GM18498 (cell line): ENCODE results near the gene CADM2.
"Not testable (repeated sequence)": the region's sequence is repeated elsewhere in the genome, so short reads cannot be mapped to it uniquely, and the experiment has no call there.

ENCODE experiments used
- ATAC-seq: cut with Tn5 transposase; IDR thresholded peaks from one replicate; pipeline ENCODE4 v1.9.1; 2021; ENCODE audit warnings: mild to moderate bottlenecking, moderate library complexity; ENCODE audit not compliant: unreplicated experiment

The CADM2 gene

DNA sequence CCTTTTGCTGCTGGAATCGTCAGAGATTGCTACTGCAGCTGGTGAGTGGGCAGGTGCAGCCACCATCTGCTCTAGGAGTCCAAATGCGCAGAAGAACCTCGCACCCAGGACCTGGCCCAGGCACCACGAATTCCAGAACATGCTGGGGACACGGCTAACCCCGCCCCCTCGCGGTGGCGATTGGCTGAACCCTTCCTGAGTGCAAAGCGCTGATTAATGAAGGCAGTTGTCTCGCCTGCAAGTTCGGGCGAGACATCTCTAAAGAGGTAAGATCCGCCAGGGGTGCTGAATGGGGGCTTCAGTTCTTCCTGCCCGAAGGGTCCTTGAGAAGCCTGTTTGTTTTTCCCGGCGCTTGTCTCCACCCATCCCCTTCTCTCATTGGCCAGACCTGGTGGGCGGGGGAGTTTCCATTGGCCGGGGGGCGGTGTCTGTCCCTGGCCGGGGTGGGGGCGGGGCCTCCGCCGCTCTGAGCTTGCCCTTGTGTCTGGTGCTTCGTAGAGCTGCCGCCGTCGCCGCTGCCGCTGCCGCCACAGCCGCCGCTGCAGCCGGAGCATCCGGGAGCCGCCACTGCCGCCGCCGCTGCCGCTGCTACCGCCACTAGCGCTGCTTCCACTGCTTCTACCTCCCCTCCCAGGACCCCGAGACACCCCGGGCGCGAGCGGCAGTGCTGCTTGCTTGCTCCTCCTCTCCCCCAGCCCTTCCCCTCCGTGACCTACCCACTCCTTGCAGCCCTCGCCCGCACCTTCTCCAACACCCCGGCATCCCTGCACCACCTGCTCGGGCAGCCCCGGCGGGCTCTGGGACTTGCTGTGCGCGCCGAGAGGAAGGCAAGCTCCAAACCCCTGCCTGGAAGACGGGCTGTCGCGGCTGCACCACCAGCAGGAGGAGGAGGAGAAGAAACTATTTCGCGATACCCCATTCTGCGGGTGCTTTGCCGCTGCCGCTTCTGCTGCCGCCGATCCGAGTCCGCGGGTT, at the start of gene CADM2:
Gene CADM2 (plus strand): TSS at position 495 of the 975 bp plus-strand sequence.
- ATAC-seq: peak; percentile 98

DNA sequence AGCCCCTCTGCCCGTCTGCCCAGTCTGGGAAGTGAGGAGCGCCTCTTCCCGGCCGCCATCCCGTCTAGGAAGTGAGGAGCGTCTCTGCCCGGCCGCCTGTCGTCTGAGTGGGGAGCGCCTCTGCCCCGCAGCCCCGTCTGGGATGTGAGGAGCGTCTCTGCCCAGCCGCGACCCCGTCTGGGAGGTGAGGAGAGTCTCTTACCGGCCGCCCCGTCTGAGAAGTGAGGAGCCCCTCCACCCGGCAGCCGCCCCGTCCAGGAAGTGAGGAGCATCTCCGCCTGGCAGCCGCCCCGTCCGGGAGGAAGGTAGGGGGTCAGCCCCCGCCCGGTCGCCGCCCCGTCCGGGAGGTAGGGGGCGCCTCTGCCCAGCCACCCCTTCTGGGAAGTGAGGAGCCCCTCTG, 40.2 kb upstream of the CADM2 start:
- not testable (repeated sequence) for ATAC-seq

DNA sequence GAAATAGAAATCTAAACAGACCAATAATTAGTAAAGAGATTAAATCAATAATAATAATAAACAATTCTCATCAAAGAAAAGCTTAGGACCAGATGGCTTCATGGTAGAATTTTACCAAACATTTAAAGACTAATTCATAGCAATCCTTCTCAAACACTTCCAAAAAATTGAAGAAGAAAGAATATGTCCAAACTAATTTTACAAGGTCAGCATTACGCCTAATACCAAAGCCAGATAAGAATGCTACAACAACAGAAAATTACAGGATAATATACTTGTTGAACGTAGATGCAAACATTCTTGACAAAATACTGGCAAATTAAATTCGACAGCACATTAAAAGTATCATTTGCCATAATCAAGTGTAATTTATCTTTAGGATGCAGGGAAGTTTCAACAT, 36.1 kb upstream of the CADM2 start:
- no peak for ATAC-seq

DNA sequence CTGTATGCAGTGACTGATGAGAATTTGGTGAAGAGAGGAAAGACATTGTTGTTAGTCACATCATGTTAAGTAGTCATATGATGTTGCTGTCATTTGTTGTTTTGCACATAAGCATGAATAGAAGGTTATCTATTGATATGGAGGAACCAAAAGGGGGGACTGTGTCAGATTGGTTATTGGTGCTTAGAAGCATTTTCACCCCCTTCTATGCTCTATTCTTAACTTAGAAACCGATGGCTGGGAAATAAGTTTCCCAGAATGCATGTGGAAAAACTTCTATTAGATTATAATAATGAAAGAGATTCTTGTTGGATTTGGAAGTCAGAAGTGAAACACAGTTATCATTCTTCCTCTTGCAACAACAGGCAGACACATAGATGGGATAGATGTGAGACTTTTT, 33.2 kb upstream of the CADM2 start:
- ATAC-seq: no peak

DNA sequence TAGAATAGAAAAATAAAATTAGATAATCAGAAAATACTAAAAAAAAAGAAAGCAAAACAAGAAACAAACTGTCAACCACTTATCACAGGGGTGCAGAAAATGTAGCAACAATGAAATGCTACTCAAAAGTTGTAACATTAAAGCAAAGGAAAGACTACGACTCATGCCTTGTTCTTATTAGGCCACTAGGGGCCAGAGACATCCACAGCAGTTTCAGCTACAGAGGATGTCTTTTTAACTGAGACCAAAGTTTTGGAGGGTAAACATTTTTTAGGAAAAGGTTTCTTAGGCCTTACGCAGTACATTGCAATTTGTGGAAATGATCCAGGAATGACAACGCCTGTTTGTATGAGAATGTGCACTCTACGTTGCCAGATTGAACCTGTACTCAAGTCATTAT, 15.4 kb upstream of the CADM2 start:
- ATAC-seq: no peak

DNA sequence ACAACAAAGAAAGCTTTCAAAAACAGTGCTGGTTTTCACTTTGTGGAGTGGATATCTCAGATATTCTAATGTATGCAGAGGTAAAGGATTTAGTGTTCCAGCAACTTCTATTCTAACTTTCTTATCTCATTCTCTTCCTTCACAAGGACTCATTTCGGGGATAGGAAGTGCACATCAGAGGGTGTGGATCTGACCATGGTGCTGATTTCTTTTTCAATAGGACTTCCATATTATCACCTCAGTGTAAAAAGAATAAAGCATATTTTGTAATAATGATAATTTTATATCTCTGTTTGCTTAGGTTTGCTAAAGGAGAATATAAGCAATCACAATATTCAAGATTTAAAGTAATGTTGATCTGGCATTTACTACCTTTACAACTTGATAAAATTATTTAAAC, 12.5 kb upstream of the CADM2 start:
- no peak for ATAC-seq

DNA sequence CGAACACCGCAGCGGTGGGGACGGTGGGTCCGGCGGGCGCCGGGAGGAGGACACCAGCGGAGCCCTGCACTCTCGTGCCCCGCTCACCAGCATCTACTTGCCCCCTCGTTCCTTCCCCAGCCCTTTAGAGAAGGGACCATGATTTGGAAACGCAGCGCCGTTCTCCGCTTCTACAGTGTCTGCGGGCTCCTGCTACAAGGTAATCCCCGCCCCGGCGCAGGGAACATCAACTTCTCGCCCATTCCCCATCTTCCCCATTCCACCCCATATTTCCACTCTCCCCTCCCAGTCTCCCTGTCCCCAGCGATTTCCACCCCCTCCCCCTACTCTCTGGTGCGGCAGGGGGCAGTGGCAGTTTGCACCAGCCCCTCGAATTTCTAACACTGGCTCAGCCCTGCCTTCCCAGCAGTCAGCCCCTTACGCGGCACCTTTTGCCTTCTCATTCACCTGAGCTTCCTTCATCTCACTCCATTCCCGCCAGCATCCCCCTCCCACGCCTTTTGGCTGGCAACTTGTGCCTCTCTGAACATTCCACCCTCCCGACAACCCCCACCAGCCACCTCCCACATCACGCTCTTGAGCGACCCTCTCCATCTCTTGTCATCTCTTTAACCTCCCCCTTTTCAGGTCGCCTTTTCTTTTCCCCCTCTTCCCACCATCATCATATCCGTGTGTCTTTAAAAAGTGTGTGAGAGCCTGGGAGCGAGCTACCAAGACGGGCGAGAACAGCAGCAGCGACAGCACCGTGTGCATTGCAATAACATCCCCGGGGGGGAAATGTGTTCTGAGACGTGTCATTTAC, 882 bp downstream of the CADM2 start:
- no peak for ATAC-seq

DNA sequence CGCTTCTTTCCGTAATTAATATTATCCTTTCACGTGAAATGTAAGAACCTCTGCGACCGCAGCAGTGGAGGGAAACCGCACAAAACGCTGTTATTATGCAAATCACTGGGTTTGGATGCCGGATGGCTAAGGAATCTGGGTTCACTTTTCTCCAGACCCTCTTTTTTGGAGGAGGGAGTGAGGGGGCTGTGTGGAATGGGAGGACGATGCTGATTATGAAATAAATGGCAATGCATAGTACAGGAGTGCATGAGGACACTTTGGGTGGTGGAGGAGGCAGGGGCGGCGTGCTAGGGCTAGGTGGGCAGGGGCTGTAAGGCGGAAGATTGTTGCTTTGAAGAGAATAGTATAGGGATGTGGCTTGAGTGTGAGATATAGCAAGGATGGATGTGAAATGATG, 1.8 kb downstream of the CADM2 start:
- no peak for ATAC-seq

DNA sequence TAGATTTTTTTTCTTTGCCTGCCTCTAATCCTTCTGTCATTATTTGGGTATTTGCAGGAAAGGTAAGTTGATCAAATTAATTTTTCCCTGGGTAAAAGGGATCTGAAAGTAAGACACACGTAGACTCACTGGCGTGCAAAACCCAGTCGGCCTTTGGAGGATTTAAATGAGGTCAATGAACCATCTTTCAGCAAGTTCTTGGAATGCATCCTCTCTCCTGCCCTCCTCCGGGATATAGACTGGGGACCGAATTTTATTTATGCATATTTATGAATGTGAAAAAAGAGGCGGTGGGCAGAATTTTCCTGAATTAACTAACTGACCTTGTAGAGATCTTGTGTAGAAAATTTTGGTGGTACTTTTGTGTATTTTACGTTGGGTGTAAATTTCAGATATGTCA, 2.2 kb downstream of the CADM2 start:
- ATAC-seq: no peak

DNA sequence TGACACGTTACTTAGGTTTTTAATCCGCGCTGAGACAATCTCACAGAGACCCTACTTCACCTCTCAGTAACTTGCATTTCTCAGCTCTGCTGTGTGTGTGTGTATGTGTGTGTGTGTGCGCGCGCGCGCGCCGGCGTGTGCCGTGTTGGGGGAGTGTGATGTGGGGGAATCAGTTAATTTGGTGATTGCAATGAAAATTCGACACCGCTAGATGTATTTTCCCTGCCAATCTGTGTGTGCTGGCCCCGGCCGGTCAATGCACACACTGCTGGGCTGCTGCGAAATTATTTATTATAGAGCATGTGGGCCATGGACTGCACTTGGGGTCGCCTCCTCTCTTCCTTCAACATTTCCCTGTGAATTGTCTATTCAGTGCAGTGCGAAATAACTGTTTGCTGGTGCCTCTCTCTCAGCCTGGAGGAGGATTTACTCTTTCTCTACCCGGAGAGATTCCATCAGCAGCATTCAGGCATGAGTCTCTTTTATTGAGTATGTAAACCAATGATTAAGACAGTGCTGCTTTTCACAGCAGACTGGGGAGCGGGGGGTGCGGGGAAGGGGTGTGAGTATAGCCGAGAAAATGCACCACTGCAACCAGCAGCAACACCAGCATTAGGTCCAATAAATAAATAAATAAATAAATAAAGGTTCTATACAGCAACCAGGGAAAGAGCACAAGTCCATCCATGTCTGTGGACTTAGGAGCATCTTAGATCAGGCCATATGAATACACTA, 2.9 kb downstream of the CADM2 start:
- ATAC-seq: no peak

DNA sequence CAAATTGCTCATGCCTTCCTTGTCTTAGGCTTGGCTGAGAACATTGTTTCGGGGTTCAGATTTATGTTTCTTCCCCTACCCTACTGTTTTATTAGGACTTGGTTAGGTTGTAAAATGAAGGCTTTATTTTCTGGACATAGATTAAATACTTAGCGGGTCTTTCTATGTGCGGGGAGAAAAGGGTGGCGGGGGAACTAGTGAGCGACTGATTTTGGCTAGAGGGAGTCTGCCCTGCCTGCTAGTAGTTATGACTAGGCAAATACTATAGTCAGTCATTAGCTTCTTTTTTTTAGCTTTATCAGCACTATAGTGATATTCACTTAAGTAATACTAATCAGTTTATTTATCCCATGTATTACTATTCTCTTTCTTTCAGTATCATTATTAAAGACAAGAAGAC, 3.6 kb downstream of the CADM2 start:
- ATAC-seq: no peak

DNA sequence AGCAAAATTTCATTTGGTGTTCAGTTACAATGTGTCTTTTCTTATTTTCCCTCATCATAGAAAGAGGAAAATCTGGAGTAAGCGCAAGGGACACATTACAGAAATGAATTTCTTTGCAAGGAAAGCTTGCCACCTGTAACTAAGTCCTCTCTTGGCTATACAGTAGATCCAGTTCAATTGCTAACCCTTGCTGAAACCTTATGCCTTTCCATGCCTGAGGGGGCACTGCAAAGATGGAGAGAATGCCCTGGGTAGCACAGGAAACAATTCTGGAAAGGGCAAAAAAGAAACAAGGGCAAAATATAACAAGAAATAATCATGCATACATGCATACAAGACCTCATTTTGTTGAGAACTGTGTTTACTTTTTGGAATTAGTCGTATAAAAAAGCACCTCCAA, 4.3 kb downstream of the CADM2 start:
- no peak for ATAC-seq

DNA sequence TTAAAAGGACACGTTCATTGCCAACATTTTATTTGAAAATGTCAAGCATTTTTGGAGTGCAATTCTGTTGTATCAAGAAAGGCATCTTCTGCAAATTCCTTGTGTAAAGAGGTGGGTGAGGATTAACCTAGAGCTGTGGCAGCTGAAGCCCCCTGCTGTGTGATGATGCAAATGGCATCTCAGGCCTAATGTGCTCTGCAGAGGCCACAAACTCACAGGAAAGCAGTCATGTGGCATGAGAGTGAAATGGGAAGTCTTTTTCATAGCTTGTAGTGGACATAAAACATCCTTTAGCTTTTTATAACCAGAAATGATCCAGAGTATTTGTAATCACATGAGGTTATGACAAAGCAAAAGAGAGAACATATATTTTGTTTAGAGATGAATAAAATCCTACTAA, 6.4 kb downstream of the CADM2 start:
- no peak for ATAC-seq

DNA sequence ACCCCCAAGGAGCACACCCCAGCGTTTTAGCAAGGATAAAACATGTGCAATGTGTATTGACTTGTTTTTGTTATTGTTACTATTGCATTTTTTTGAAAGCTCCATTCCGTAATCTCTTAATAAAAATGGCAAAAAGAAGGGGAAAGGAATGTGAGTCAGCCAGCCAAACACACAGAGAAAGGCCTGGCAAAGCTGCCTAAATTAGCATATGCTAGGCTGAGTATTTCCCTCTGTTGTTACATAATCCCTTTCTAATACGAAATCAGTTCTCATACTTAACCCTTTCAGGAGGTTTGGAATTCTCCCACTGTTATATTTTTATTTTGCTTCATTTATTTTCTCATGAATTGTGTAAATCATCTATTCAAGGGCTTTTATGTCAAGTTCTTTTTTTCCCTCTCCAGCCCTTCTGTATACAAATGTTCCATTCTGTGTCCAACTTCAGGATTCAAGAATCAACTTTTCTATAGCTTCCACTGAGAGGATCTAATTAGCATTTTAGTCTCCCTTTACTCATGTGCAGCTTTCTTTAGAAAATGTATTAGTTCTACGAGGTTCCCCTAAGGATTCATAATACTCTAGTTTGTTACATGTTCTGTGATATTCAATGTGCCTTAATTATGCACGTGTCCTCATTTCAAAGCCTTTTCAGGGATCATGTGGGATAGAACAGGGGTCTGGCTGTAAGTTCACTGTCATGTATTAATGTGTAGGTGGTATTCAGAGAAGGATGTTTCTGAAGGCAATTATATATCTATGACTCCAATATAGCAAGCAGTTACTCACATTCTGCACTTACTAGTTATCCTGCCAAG, 9.2 kb downstream of the CADM2 start:
- no peak for ATAC-seq

DNA sequence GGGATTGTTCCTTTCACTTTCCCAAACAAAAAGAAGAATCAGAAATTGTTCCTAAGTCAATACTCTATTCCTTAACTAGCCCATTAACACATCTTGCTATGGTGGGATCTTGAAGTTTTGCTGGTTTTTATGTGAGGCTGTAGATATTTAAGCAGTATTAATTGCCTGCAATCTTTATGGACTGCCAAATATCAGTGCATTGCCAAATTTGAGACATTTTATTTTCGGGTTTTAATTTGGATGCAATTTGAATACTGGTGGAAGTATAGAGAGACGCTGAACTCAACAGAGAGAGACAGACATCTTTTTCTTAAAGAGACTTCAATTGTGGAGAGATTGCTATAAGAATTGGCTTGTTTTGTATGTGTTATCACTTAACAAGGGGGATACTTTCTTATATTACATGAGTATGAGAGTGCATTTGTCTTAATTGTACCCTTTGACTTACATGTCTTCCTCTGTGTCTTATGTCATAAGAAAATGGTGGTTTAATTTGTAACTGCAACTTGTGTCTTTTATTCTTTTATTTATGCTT, 10.0 kb downstream of the CADM2 start:
- ATAC-seq: no peak

DNA sequence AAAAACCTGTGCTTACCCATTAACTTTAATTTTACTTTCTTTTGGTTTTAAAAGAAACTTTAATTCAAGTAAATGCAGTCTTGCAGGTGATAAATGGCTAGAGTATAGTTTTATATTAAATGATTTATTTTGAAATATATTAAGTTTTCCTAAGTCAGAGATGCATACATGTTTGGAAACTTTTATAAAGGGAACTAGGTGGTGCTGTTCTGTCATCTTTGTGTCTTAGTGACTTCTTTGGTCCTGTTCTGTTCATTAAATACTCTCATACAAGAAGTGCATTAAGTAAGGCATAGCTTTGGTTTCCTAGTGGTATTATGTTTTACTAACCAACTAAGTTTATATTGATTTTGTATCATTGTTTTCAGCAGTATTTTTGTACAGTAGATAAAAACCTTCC, 15.6 kb downstream of the CADM2 start:
- ATAC-seq: no peak

DNA sequence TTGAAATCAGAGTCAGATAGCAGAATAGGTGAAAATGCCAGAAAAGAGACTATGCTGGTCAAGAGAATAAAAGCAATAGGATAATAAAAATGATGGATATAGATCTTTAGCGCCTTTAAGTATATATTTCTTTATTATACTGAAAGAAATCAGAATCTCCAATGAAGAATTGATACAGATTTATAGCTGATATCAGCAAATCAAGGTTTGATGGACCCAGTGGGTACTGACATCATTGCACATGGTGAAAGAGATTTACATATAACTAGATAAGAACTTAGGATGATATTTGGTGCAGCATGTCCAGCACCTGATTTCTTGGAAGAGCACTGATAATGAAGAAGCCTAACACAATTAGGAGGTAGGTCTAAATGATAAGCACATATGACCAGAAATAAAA, 18.2 kb downstream of the CADM2 start:
- ATAC-seq: no peak

DNA sequence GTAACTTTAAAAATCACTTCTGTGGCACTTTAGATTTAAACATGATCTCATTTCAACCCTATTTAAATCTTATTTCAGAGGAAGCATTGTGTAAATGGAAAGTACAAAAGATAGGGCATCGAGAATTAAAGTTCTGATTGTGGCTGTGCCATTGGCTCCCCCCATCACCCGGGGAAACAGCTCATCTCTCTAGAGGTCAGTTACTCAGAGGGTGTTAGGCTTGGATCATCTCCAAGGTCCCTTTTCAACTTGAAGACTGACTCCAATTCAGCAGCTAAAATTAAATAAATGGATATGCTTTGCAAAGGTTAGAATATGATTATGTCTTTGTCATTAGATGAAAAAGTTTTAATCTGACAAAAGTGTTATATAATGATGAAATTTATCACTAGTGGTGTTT, 20.1 kb downstream of the CADM2 start:
- no peak for ATAC-seq

DNA sequence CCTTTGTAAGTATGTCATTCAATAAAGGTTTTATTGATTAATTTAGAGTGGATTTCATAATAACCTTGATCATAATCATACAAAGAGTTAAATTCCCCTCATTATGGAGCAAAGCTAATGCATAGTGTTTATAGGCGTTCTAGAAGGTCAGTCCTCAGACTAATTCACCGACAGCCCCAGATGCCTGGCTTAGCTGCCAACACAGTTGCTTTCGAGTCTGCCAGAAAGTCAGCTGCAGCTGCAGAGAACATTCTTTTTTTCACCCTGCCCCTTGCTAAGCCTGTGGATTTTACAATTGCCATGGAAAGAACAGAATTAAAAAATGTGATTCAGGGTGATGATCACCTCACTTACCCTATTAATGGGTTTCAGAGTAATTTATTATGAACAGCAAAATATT, 21.2 kb downstream of the CADM2 start:
- no peak for ATAC-seq

DNA sequence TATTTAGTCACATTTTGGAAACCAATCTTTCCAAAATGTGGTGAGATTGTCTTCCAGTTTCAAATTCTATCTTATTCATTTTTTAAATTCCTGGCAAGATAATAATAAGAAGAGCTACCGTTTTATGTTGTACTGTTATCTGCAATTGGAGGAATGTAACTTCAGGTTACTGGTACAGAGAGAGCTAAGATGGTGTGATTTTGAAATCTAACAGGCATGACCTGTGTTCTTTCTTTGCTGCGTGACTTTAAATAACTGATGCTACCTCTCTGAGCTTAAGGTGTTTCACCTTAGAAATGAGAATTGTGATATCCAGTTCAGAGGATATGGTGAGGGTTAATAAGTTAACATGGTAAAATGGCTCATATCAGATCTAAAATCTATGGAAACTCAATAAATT, 21.7 kb downstream of the CADM2 start:
- no peak for ATAC-seq
